ENCODE results near the gene PIK3C3.
"Not testable (repeated sequence)": the region's sequence is repeated elsewhere in the genome, so short reads cannot be mapped to it uniquely, and the experiment has no call there.

The PIK3C3 gene

GRCh38 chr18:42018831-42019230, 63.8 kb downstream of the PIK3C3 start:
- DNase-seq (ENCODE audit: low read depth in 2 of 2, low spot score in 1 of 2), result no peak

- DNase-seq (ENCODE audit: low read depth in 2 of 2, low spot score in 1 of 2), result no peak
Observed at GRCh38 chr18:42024131-42024530, 69.1 kb downstream of the PIK3C3 start.

DNA sequence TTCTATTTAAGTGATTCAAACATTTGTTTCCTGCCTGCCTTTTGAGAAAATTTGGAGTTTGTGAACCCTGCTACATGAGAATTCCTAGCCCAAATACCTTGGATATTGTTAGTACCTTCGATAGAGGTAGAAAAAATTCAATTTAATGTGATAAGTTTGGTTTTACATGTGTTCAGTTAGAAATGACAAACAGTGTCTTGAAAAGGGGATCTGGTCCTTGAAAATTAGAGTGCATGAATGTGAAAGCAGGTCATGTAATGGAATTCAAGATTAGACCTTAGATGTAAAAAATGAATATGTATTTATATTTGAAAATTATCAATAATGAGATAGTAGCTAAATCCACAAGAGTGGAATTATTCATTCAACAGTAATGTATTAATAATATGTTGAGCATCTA, 70.5 kb downstream of the PIK3C3 start:
- no peak for DNase-seq (ENCODE audit: low read depth in 2 of 2, low spot score in 1 of 2)

DNA sequence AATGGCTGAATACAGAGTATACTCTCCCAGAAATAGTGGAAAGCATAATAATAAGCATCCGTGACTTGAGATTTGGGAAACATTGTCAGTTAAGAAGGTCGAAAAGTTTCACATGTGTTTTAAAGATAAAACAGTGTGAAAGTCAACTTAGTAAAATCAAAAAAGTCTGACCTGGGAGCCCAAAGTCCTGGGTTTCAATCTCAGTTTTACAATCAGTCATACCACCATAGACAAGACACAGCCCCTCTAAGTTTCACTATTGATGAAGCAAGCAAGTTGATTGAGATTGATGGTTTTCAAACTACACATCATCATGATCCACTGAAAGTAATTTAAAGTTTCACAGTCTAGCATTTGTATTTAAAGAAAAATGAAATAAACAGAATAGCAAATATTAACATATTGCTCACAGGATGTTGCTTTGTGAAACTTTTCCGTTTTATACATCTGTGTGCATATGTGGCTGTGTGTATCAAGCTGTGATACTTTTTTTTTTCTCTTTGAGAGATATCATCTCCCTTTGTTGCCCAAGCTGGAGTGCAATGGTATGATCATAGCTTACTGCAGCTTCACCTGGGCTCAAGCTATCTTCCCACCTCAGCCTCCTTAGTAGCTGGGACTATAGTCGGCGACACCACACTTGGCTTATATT, 71.1 kb downstream of the PIK3C3 start:
- DNase-seq (ENCODE audit: low read depth in 2 of 2, low spot score in 1 of 2), result no peak

- DNase-seq (ENCODE audit: low read depth in 2 of 2, low spot score in 1 of 2), result peak in 1 of 2 donors; percentile 9
Observed at GRCh38 chr18:42028247-42028832, 73.3 kb downstream of the PIK3C3 start.

GRCh38 chr18:42029092-42029491, 74.1 kb downstream of the PIK3C3 start:
- DNase-seq (ENCODE audit: low read depth in 2 of 2, low spot score in 1 of 2), result no peak

GRCh38 chr18:42030586-42031182, 75.7 kb downstream of the PIK3C3 start:
- no peak for DNase-seq (ENCODE audit: low read depth in 2 of 2, low spot score in 1 of 2)

- no peak for DNase-seq (ENCODE audit: low read depth in 2 of 2, low spot score in 1 of 2)
Observed at GRCh38 chr18:42032447-42032846, 77.4 kb downstream of the PIK3C3 start.

DNA sequence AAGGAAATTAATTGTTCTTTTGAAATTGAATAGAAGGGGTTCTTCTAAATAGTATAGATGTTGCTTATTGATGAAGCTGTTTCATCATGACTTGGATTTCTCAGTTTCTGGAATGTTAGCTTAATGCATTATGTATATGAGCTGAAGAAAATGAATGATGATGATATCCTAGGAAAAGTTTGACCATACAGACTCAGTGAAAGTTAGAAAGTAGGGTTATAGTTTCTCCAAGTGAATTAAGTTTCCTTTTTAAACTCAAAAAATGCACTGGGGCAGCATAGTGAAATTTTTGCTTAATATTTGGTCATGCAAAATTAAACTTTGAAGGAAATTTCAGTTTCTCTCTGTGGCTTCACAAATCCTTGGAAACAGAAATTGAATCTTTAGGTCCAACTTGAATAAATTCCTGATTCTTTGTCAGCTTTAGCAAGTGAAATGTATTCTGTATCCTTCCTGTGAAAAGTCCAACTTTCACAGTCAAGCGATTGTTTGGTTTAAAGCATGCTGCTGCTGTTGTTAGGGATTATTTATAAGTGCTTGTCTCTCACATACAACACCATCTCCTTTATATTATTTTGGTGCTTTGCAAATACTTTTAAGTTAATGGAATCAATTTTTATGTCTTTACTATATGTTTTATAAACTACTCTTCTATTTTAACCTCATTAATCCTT, 78.2 kb downstream of the PIK3C3 start:
- no peak for DNase-seq (ENCODE audit: low read depth in 2 of 2, low spot score in 1 of 2)

- DNase-seq (ENCODE audit: low read depth in 2 of 2, low spot score in 1 of 2), result no peak
Observed at GRCh38 chr18:42038936-42039335, 83.9 kb downstream of the PIK3C3 start.

- DNase-seq (ENCODE audit: low read depth in 2 of 2, low spot score in 1 of 2), result no peak
Observed at GRCh38 chr18:42039396-42039795, 84.4 kb downstream of the PIK3C3 start.

DNA sequence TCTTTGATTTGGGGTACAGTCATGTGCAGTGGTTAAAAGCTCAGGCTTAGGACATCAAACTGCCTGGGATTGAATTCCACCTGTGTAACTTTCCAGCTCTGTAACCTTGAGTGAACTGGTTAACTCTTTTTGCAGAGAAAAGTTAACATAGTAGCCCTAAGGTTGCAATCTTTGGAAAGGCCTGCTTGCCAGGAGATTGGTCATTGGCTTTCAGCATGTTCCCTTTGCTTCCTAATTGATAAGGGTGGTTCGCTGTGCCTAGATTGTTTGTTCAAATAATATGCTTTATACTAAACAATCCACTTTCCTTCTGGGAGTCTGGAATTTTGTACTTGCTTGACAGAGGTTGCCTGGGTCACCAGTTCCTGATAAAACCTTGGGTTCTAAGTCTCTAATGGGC, 86.8 kb downstream of the PIK3C3 start:
- DNase-seq (ENCODE audit: low read depth in 2 of 2, low spot score in 1 of 2), result no peak

GRCh38 chr18:42045346-42045745, 90.3 kb downstream of the PIK3C3 start:
- DNase-seq (ENCODE audit: low read depth in 2 of 2, low spot score in 1 of 2), result no peak

DNA sequence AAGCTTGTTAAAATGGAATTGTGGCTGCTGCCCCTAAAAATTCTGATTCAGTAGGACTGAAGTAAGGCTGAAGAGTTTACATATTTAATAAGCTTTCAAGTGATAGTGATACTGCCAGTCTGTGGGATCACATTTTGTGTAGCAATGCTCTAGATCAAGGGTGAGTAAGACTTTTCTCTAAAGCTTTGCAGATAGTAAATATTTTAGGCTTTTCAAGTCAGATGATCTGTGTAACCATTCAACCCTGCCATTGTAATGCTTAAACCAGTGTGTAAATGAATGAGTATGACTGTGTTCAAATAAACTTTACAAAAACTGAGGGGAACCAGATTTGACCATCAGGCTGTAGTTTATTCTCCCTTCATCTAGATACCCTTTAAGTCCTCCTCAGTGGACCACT, 92.7 kb downstream of the PIK3C3 start:
- no peak for DNase-seq (ENCODE audit: low read depth in 2 of 2, low spot score in 1 of 2)

DNA sequence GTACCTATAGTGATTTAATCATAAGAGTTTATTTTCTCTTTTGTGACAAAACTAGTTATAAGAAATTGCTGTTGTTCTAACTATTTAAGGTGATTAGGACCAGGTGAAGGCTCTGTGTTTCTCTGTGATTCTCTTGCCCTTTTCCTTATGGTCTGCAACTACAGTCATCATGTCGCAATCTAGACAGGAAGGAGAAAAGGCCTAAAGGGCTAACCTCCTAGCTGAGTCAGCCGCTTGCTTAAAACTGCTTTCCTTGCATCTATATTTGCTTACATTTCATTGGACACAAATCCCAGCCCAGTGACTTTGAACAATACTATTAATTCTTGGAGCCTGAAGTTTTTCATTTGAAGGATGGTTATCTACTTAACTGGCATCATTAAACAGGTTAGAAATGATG, 93.1 kb downstream of the PIK3C3 start:
- DNase-seq (ENCODE audit: low read depth in 2 of 2, low spot score in 1 of 2), result no peak

DNA sequence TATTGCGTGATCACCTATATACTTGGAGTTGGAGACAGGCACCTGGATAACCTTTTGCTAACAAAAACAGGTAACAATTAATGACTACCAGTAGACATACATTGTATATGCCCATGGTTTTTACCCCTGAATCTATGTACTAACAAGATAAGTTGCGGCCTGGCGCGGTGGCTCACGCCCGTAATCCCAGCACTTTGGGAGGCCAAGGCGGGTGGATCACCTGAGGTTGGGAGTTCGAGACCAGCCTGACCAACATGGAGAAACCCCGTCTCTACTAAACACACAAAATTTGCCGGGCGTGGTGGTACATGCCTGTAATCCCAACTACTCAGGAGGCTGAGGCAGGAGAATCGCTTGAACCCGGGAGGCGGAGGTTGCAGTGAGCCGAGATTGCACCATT, 94.5 kb downstream of the PIK3C3 start:
- not testable (repeated sequence) for DNase-seq (ENCODE audit: low read depth in 2 of 2, low spot score in 1 of 2)

DNA sequence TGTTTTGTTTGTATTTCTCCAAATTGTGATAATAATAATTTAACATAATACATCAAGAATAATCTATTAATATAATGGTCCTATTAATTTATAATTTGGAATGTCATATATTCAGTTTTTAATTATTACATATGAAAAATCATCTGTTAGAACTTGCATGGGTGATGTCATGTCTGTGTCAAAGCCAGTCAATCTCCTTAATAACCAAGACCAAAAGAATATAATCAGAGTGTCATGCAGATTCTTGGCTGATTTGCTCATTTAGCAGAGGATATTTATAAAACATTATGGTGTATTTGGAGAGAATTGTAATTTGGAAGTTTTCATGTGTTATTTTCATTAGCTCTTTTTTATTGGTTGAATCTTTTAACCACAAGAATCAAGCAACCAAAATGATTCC, 96.4 kb downstream of the PIK3C3 start:
- DNase-seq (ENCODE audit: low read depth in 2 of 2, low spot score in 1 of 2), result no peak

DNA sequence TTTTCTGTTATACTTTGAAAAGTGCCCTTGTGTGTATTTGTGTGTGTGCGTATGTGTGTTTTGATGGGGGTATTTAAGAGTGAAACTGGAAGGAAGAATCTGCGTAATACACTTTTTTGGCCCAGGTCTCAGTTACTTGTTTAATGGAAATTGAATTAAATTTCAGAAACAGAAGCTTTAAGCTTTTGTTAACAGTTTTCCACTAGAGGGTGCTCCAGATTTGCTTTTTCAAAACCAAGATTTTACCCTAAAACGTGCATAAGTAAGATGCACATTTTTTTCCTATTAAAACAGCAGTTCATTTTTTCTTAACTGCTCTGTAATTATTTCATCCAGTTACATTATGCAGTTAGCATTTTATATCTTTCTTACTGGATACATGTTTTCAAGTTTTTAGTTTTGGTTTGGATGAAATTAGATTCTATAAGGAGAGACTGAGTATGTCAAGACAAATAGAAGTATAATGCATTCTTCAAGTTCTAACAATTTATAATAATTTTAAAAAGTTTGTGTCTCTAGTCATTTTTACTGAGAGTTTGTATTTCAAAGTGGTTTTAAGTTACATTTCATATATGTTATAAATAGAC, 97.2 kb downstream of the PIK3C3 start:
- DNase-seq (ENCODE audit: low read depth in 2 of 2, low spot score in 1 of 2), result no peak

- DNase-seq (ENCODE audit: low read depth in 2 of 2, low spot score in 1 of 2), result peak; percentile 9 to 35
Observed at GRCh38 chr18:42053188-42053781, 98.3 kb downstream of the PIK3C3 start.

DNA sequence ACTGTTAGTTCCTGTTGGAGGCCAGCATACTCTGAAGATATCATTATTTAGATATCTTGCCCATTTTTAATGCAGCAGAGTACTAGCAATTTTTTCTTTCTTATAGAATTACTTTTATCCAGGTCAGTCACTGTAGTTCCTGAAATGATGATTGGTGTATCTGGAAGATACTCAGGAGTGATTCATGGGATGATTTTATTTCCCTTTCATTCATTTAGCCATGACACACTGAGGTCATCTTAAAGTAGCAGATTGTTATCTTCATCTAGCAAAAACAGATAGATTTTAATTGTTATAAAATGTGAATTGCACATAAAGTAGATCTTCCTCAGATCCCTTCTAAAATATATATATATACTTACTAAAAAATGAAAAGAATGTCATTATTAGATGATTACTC, 109.1 kb downstream of the PIK3C3 start:
- no peak for DNase-seq (ENCODE audit: low read depth in 2 of 2, low spot score in 1 of 2)

- no peak for DNase-seq (ENCODE audit: low read depth in 2 of 2, low spot score in 1 of 2)
Observed at GRCh38 chr18:42067518-42067917, 112.5 kb downstream of the PIK3C3 start.

Data from stimulated activated CD8-positive, alpha-beta memory T cell treated with anti-CD3 and anti-CD28 coated beads, Interleukin-4, amount 100 ng/mL, for 1 hour (primary cell).